H1 (cell line): ENCODE data around the gene GFOD1. TPM values are rescaled to one million over a fixed set of nuclear protein-coding genes. Genes with fewer than 3 reads are reported as not detected.

Experiments used
- CTCF ChIA-PET: fragments of 300-600 bp; sonication (Branson Sonifier 250); formaldehyde crosslinking; loops from one replicate; lab custom pipeline; 2021; ENCODE audit not compliant: partially characterized antibody; lab: Charles Lee
- POLR2A ChIA-PET: fragments of 300-600 bp; sonication (Branson Sonifier 250); formaldehyde crosslinking; loops from one replicate; lab custom pipeline; 2021; ENCODE audit warnings: inconsistent platforms; ENCODE audit not compliant: partially characterized antibody; lab: Charles Lee
- DNase-seq, 2 experiments: peaks; one replicate each; pipeline versions ENCODE4 v3.0.0 to v3.0.0-alpha.2; 2010 to 2022; ENCODE audit warnings: low spot score in 2 of 2, low read depth in 1 of 2, mixed read lengths in 1 of 2
- FAIRE-seq: peaks from 2 replicates; lab custom pipeline; 2011; peaks lifted over from hg19 to GRCh38; lab: Jason Lieb, UNC
- H2AFZ ChIP-seq: 2 replicates; pipeline ENCODE4 v1.8.1; 2012; ENCODE audit warnings: low read length, inconsistent platforms
- H2AK5ac ChIP-seq: 2 replicates; pipeline ENCODE4 v1.6.1; 2013; ENCODE audit warnings: low read depth, low read length
- H2BK120ac ChIP-seq: replicated peaks from 2 replicates; pipeline ENCODE3; 2013; ENCODE audit warnings: low read depth, low read length, inconsistent platforms
- H2BK12ac ChIP-seq: 2 replicates; pipeline ENCODE4 v1.6.1; 2013; ENCODE audit warnings: low read depth, low read length
- H2BK15ac ChIP-seq: 2 replicates; pipeline ENCODE4 v1.6.1; 2013; ENCODE audit warnings: low read length
- H2BK20ac ChIP-seq: 2 replicates; pipeline ENCODE4 v1.6.1; 2013; ENCODE audit warnings: low read length
- H2BK5ac ChIP-seq: 2 replicates; pipeline ENCODE4 v1.6.1; 2013; ENCODE audit warnings: low read depth, low read length
- H3K14ac ChIP-seq: 2 replicates; pipeline ENCODE4 v1.6.1; 2013; ENCODE audit warnings: inconsistent platforms; ENCODE audit not compliant: insufficient read length
- H3K18ac ChIP-seq: 2 replicates; pipeline ENCODE4 v1.6.1; 2013; ENCODE audit warnings: low read length; ENCODE audit errors: extremely low read depth
- H3K23ac ChIP-seq: 2 replicates; pipeline ENCODE4 v1.6.1; 2013; ENCODE audit warnings: inconsistent platforms; ENCODE audit not compliant: insufficient read length
- H3K23me2 ChIP-seq: 2 replicates; pipeline ENCODE4 v1.6.1; 2013; ENCODE audit warnings: low read depth, low read length
- H3K27ac ChIP-seq: 2 replicates; pipeline ENCODE4 v1.6.1; 2011; ENCODE audit warnings: low read depth, low read length, inconsistent platforms
- H3K27me3 ChIP-seq, 4 experiments: replicated peaks in 1 of 4; 1 replicate in 1 of 4; 2 replicates in 3 of 4; pipeline versions ENCODE4 v1.6.1 to v1.8.1; 2011 to 2013; ENCODE audit warnings: low read length in 3 of 4, mild to moderate bottlenecking in 3 of 4, inconsistent platforms in 2 of 4, mixed read lengths in 2 of 4, moderate library complexity in 1 of 4; ENCODE audit not compliant: control insufficient read depth in 3 of 4, insufficient read depth in 3 of 4; ENCODE audit errors: extremely low read depth in 1 of 4
- H3K36me3 ChIP-seq, 4 experiments: 2 replicates each; pipeline versions ENCODE4 v1.6.1 to v1.8.1; 2011 to 2013; ENCODE audit warnings: mild to moderate bottlenecking in 4 of 4, low read length in 3 of 4, moderate library complexity in 2 of 4, control low read depth in 1 of 4, inconsistent platforms in 1 of 4; ENCODE audit not compliant: insufficient read depth in 4 of 4, control insufficient read depth in 2 of 4
- H3K4ac ChIP-seq: replicated peaks from 2 replicates; pipeline ENCODE3; 2013; ENCODE audit warnings: low read length, low read depth, mixed read lengths, inconsistent platforms; ENCODE audit not compliant: insufficient read length
- H3K4me1 ChIP-seq, 4 experiments: replicated peaks in 1 of 4; 1 replicate in 1 of 4; 2 replicates in 3 of 4; pipeline versions ENCODE4 v1.6.1 to v1.8.1; 2011 to 2013; ENCODE audit warnings: low read length in 3 of 4, inconsistent platforms in 2 of 4, mixed read lengths in 1 of 4; ENCODE audit not compliant: insufficient read depth in 4 of 4, control insufficient read depth in 3 of 4
- H3K4me2 ChIP-seq, 2 experiments: 2 replicates each; pipeline versions ENCODE4 v1.6.1 to v1.8.1; 2011 to 2013; ENCODE audit warnings: low read depth in 2 of 2, low read length in 2 of 2, control low read depth in 1 of 2, inconsistent platforms in 1 of 2, mild to moderate bottlenecking in 1 of 2; ENCODE audit not compliant: insufficient read depth in 1 of 2
- H3K4me3 ChIP-seq, 4 experiments: fragments of 200-600, 300-600 bp in 1 of 4; sonication (generic), shearing (Covaris generic), sonication (Bioruptor Twin) in 1 of 4; 2 replicates each; pipeline versions ENCODE4 v1.5.1 to v1.8.1; 2011 to 2016; ENCODE audit warnings: low read length in 4 of 4, low read depth in 3 of 4, control low read depth in 2 of 4, inconsistent platforms in 2 of 4, mild to moderate bottlenecking in 2 of 4, mixed read lengths in 1 of 4, moderate library complexity in 1 of 4; ENCODE audit not compliant: insufficient read depth in 2 of 4; ENCODE audit errors: extremely low read depth in 1 of 4
- H3K56ac ChIP-seq: replicated peaks from 2 replicates; pipeline ENCODE3; 2013; ENCODE audit warnings: low read depth, mild to moderate bottlenecking, mixed read lengths, low read length, inconsistent platforms; ENCODE audit not compliant: insufficient read length
- H3K79me1 ChIP-seq: 2 replicates; pipeline ENCODE4 v1.6.1; 2013; ENCODE audit warnings: low read depth, low read length, control low read depth
- H3K79me2 ChIP-seq, 2 experiments: 2 replicates each; pipeline versions ENCODE4 v1.6.1 to v1.8.1; 2012 to 2013; ENCODE audit warnings: low read length in 2 of 2, mild to moderate bottlenecking in 2 of 2, inconsistent platforms in 1 of 2; ENCODE audit not compliant: insufficient read depth in 2 of 2, control insufficient read depth in 1 of 2
- H3K9ac ChIP-seq, 4 experiments: replicated peaks in 1 of 4; 1 replicate in 1 of 4; 2 replicates in 3 of 4; pipeline versions ENCODE4 v1.6.1 to v1.8.1; 2011 to 2013; ENCODE audit warnings: low read depth in 3 of 4, low read length in 3 of 4, control low read depth in 2 of 4, mild to moderate bottlenecking in 2 of 4, moderate library complexity in 2 of 4, inconsistent platforms in 1 of 4; ENCODE audit errors: extremely low read depth in 1 of 4
- H3K9me3 ChIP-seq, 2 experiments: 2 replicates each; pipeline versions ENCODE4 v1.6.1 to v1.8.1; 2012 to 2013; ENCODE audit warnings: mild to moderate bottlenecking in 2 of 2, moderate library complexity in 2 of 2, control low read depth in 1 of 2, inconsistent platforms in 1 of 2, low read depth in 1 of 2, low read length in 1 of 2, mixed read lengths in 1 of 2; ENCODE audit not compliant: insufficient read depth in 2 of 2
- H4K20me1 ChIP-seq, 2 experiments: replicated peaks in 1 of 2; 2 replicates each; pipeline versions ENCODE3 to v1.8.1; 2011 to 2013; ENCODE audit warnings: inconsistent platforms in 2 of 2, low read length in 2 of 2, mild to moderate bottlenecking in 1 of 2; ENCODE audit not compliant: insufficient read depth in 2 of 2, control insufficient read depth in 1 of 2
- H4K5ac ChIP-seq: 2 replicates; pipeline ENCODE4 v1.6.1; 2013; ENCODE audit warnings: low read length, low read depth, mixed read lengths, inconsistent platforms; ENCODE audit not compliant: insufficient read length
- H4K8ac ChIP-seq: 2 replicates; pipeline ENCODE4 v1.8.0; 2013; ENCODE audit warnings: mild to moderate bottlenecking, moderate library complexity, low read length, inconsistent platforms; ENCODE audit not compliant: insufficient read depth; ENCODE audit errors: extremely low read depth
- H4K91ac ChIP-seq: replicated peaks from 2 replicates; pipeline ENCODE3; 2013; ENCODE audit warnings: low read length, mixed read lengths, inconsistent platforms; ENCODE audit not compliant: insufficient read length
- CBX8 ChIP-seq: fragments of 300-800, 300-1000 bp; sonication (generic); IDR thresholded peaks from 2 replicates; pipeline ENCODE4 v1.7.1; 2016; ENCODE audit warnings: low read depth, low read length, borderline replicate concordance
- CHD1 ChIP-seq: IDR thresholded peaks from 2 replicates; pipeline ENCODE4 v1.6.1; 2012; ENCODE audit warnings: low read depth, low read length, improper control_type of control experiment
- E2F6 ChIP-seq: IDR thresholded peaks from 2 replicates; pipeline ENCODE4 v1.6.1; 2012; ENCODE audit warnings: inconsistent platforms
- EZH2 ChIP-seq: fragments of 200-600 bp; sonication (generic); IDR thresholded peaks from 2 replicates; pipeline ENCODE4 v1.7.1; 2012; ENCODE audit warnings: low read depth, mild to moderate bottlenecking, moderate library complexity, low read length, inconsistent platforms; ENCODE audit not compliant: severe bottlenecking
- FOSL1 ChIP-seq: IDR thresholded peaks from 2 replicates; pipeline ENCODE4 v1.6.1; 2011; ENCODE audit warnings: mild to moderate bottlenecking, low read depth, low read length, moderate library complexity; ENCODE audit not compliant: insufficient read depth
- JUND ChIP-seq: IDR thresholded peaks from 2 replicates; pipeline ENCODE4 v1.6.1; 2011; ENCODE audit warnings: mild to moderate bottlenecking, improper control_type of control experiment, low read length
- KDM1A ChIP-seq: fragments of 200-600, 300-600 bp; sonication (generic); IDR thresholded peaks from 2 replicates; pipeline ENCODE4 v1.7.1; 2016; ENCODE audit warnings: mild to moderate bottlenecking, low read length, borderline replicate concordance
- KDM5A ChIP-seq: fragments of 200-600 bp; IDR thresholded peaks from 2 replicates; pipeline ENCODE4 v1.7.1; 2012; ENCODE audit warnings: mild to moderate bottlenecking, low read length, inconsistent platforms, mixed read lengths
- POLR2AphosphoS5 ChIP-seq: IDR thresholded peaks from 2 replicates; pipeline ENCODE4 v1.6.1; 2011; ENCODE audit warnings: low read depth, low read length
- RBBP5 ChIP-seq: IDR thresholded peaks from 2 replicates; pipeline ENCODE4 v1.7.1; 2012; ENCODE audit warnings: low read depth, mild to moderate bottlenecking, inconsistent platforms, low read length, moderate library complexity, borderline replicate concordance
- RFX5 ChIP-seq: IDR thresholded peaks from 2 replicates; pipeline ENCODE4 v1.6.1; 2011; ENCODE audit warnings: low read depth, low read length, improper control_type of control experiment, borderline replicate concordance
- SP1 ChIP-seq: IDR thresholded peaks from 2 replicates; pipeline ENCODE4 v1.6.1; 2011; ENCODE audit warnings: low read depth, low read length
- SP4 ChIP-seq: IDR thresholded peaks from 2 replicates; pipeline ENCODE4 v1.6.1; 2012; ENCODE audit warnings: low read length, inconsistent platforms
- TAF1 ChIP-seq: IDR thresholded peaks from 2 replicates; pipeline ENCODE4 v1.6.1; 2011; ENCODE audit warnings: mild to moderate bottlenecking, low read depth, low read length
- YY1 ChIP-seq: IDR thresholded peaks from 2 replicates; pipeline ENCODE4 v1.6.1; 2011; ENCODE audit warnings: low read depth, mild to moderate bottlenecking, low read length
- WGBS, 2 experiments: shearing (Covaris generic) in 1 of 2; methylation state at CpG; one replicate each; pipeline versions ENCODE4 v1.1.6 to v1.1.7; 2013 to 2015; ENCODE audit warnings: low lambda C conversion rate in 2 of 2, mixed read lengths in 2 of 2, inconsistent platforms in 1 of 2, low coverage in 1 of 2, missing lambda C conversion rate in 1 of 2; ENCODE audit not compliant: insufficient replicate concordance in 2 of 2, insufficient coverage in 1 of 2, insufficient read length in 1 of 2; ENCODE audit errors: extremely low coverage in 1 of 2, missing lambda C conversion rate in 1 of 2; 5-methylcytosine and 5-hydroxymethylcytosine counted together
- polyA plus RNA-seq, 7 experiments: library from polyadenylated mRNA; depleted of rRNA in 3 of 7; stranded (reverse) in 5 of 7; unstranded in 2 of 7; fragments of >200 nt in 5 of 7; fragments of 200-250 nt in 2 of 7; gene quantifications; 1 replicate in 5 of 7; 2 replicates in 1 of 7; 4 replicates in 1 of 7; pipeline versions ENCODE4 v1.2.1 to v1.2.3, GENCODE V29; 2011 to 2013; ENCODE audit warnings: missing spikeins in 2 of 7, mixed read lengths in 2 of 7
- total RNA-seq: library from RNA; stranded (reverse); fragmentation: NEBNext Ultra II Directional; extraction: Animal tissue kit (Norgen Biotek cat#: 25700); gene quantifications from 2 replicates; pipeline ENCODE4 v1.2.1, GENCODE V29; 2021

GFOD1 gene
- total and polyA plus RNA-seq, 2 of the 8 experiments (the other 6 are each of a cell fraction or from before 2014, with no cell fraction given): 2.5 to 8.8 TPM

- Histone ChIP-seq H3K4me1 (peaks cover 0 to 11% (median 5%) of the 10 kb centered on the region in 4 experiments; a peak in 4 of 7 replicates), H3K56ac (no peak overlapping the region), H4K20me1 (no peaks in the 10 kb centered on the region), H3K9ac (no peak overlapping the region), H3K79me2 (no peaks in the 10 kb centered on the region), H3K9me3 (no peaks in the 10 kb centered on the region), H4K5ac (no peak overlapping the region), H3K4me3 (no peak overlapping the region), H2BK20ac (no peak overlapping the region), H2BK15ac (no peak overlapping the region), H3K27me3 (peaks cover 1 to 9% (median 4%) of the 10 kb centered on the region in 4 experiments), H2AK5ac (no peak overlapping the region), H3K36me3 (no peaks in the 10 kb centered on the region), H3K4ac (no peak overlapping the region), H2BK5ac (no peak overlapping the region), H4K8ac (no peak overlapping the region), H3K27ac (no peak overlapping the region), H3K4me2 (no peak overlapping the region), H3K14ac (no peak overlapping the region), H2BK12ac (0 out of 2 replicates have a peak overlapping the region, but pooled peaks have one; percentile 1), H2AFZ (0 out of 2 replicates have a peak overlapping the region, but pooled peaks have one; percentile 42), H3K23me2 (no peaks in the 10 kb centered on the region), H3K23ac (no peak overlapping the region), H3K79me1 (no peaks in the 10 kb centered on the region), H4K91ac (no peak overlapping the region), H2BK120ac (no peak overlapping the region), H3K18ac (no peak overlapping the region)
- no peak for FAIRE-seq
- 67% methylated on average over 2 of the region's 3 CpGs; no CpG with 5 or more reads in 1 of the 2 experiments for WGBS, 2 experiments
- ChIA-PET CTCF (interaction anchor here (0.8 to 1.4 kb wide), 3 partner anchors 35 to 62 kb away, joined by 3 read pairs; no protein-coding TSS in a partner anchor), POLR2A (interaction anchor here (2.8 kb wide), 1 partner anchor 17 kb away, joined by 6 read pairs; no protein-coding TSS in a partner anchor)
- DNase-seq: no peak
- TF ChIP-seq KDM5A (no peak), YY1 (no peak), RBBP5 (no peak), SP4 (no peak), KDM1A (no peak), CHD1 (no peak), JUND (no peak), RFX5 (no peak), TAF1 (no peak), CBX8 (no peak), EZH2 (no peak), FOSL1 (no peak), SP1 (no peak), POLR2AphosphoS5 (no peak), E2F6 (no peak)
Observed at GRCh38 chr6:13494137-13494536, 6.7 kb upstream of the GFOD1 start.
